Ectodermal cell (in vitro differentiated cells): Measurements from ENCODE around the gene PRDM16.
"Not testable (repeated sequence)": the region's sequence is repeated elsewhere in the genome, so short reads cannot be mapped to it uniquely, and the experiment has no call there.

ENCODE experiments used
- H3K27ac ChIP-seq: 2 replicates; pipeline ENCODE4 v1.7.0; 2013; ENCODE audit warnings: mild to moderate bottlenecking, low read depth, low read length; ENCODE audit not compliant: insufficient read depth, poor library complexity, severe bottlenecking
- H3K27me3 ChIP-seq: 2 replicates; pipeline ENCODE4 v1.7.0; 2013; ENCODE audit warnings: mild to moderate bottlenecking, low read length; ENCODE audit not compliant: insufficient read depth, control insufficient read depth, poor library complexity, severe bottlenecking
- H3K36me3 ChIP-seq: one replicate; pipeline ENCODE4 v1.7.0; 2013; ENCODE audit warnings: low read length; ENCODE audit not compliant: control insufficient read depth, insufficient read depth
- H3K4me1 ChIP-seq: one replicate; pipeline ENCODE4 v1.7.0; 2013; ENCODE audit warnings: low read length; ENCODE audit not compliant: control insufficient read depth, insufficient read depth
- H3K4me3 ChIP-seq: 2 replicates; pipeline ENCODE4 v1.7.0; 2013; ENCODE audit warnings: low read depth, low read length, control low read depth; ENCODE audit not compliant: insufficient read depth
- H3K9me3 ChIP-seq: 2 replicates; pipeline ENCODE4 v1.7.0; 2013; ENCODE audit warnings: mild to moderate bottlenecking, low read length, moderate library complexity; ENCODE audit not compliant: control insufficient read depth
- WGBS, 2 experiments: methylation state at CpG; one replicate each; pipeline ENCODE4 v1.1.7; 2013; ENCODE audit warnings: missing lambda C conversion rate in 2 of 2; 5-methylcytosine and 5-hydroxymethylcytosine counted together

The PRDM16 gene

GRCh38 chr1:3082571-3083516 lies 13.8 kb downstream of the PRDM16 start:
- no peak overlapping the region for H3K27ac ChIP-seq
- 94 to 96% methylated on average over 42 of the region's 42 CpGs for WGBS, 2 experiments
- H3K4me1 ChIP-seq, result peaks cover 15% of the 10 kb centered on the region
- H3K9me3 ChIP-seq, result no peaks in the 10 kb centered on the region
- no peaks in the 10 kb centered on the region for H3K36me3 ChIP-seq
- no peaks in the 10 kb centered on the region for H3K27me3 ChIP-seq
- H3K4me3 ChIP-seq, result no peak overlapping the region

- Histone ChIP-seq H3K4me1 (peaks cover 8% of the 10 kb centered on the region), H3K9me3 (no peaks in the 10 kb centered on the region), H3K27ac (no peak overlapping the region), H3K27me3 (no peaks in the 10 kb centered on the region), H3K4me3 (no peak overlapping the region), H3K36me3 (no peaks in the 10 kb centered on the region)
- 63 to 67% methylated on average over 16 of the region's 16 CpGs for WGBS, 2 experiments
Observed at GRCh38 chr1:3084154-3084553, 15.2 kb downstream of the PRDM16 start.

- Histone ChIP-seq H3K27me3 (no peaks in the 10 kb centered on the region), H3K4me3 (no peak overlapping the region), H3K36me3 (no peaks in the 10 kb centered on the region), H3K4me1 (peaks cover 8% of the 10 kb centered on the region), H3K27ac (no peak overlapping the region), H3K9me3 (no peaks in the 10 kb centered on the region)
- WGBS, 2 experiments, result 93% methylated on average over 12 of the region's 12 CpGs
Observed at GRCh38 chr1:3084726-3085125, 15.7 kb downstream of the PRDM16 start.

GRCh38 chr1:3085721-3086120 lies 16.7 kb downstream of the PRDM16 start:
- H3K27me3 ChIP-seq, result no peaks in the 10 kb centered on the region
- no peak overlapping the region for H3K4me3 ChIP-seq
- no peaks in the 10 kb centered on the region for H3K36me3 ChIP-seq
- H3K4me1 ChIP-seq, result peaks cover 8% of the 10 kb centered on the region
- H3K27ac ChIP-seq, result no peak overlapping the region
- 69 to 72% methylated on average over 8 of the region's 8 CpGs for WGBS, 2 experiments
- H3K9me3 ChIP-seq, result no peaks in the 10 kb centered on the region

- H3K9me3 ChIP-seq, result no peaks in the 10 kb centered on the region
- no peak overlapping the region for H3K27ac ChIP-seq
- WGBS, 2 experiments, result 90 to 91% methylated on average over 26 of the region's 26 CpGs
- peaks cover 8% of the 10 kb centered on the region for H3K4me1 ChIP-seq
- H3K4me3 ChIP-seq, result no peak overlapping the region
- H3K27me3 ChIP-seq, result no peaks in the 10 kb centered on the region
- H3K36me3 ChIP-seq, result no peaks in the 10 kb centered on the region
Observed at GRCh38 chr1:3086272-3086974, 17.4 kb downstream of the PRDM16 start.

GRCh38 chr1:3087049-3087448 lies 18.0 kb downstream of the PRDM16 start:
- no peaks in the 10 kb centered on the region for H3K27me3 ChIP-seq

GRCh38 chr1:3087946-3088668 lies 19.1 kb downstream of the PRDM16 start:
- H3K4me1 ChIP-seq, H3K9me3 ChIP-seq, H3K4me3 ChIP-seq, H3K27ac ChIP-seq, H3K36me3 ChIP-seq, H3K27me3 ChIP-seq: not testable (repeated sequence)
- WGBS, 2 experiments, result 94 to 96% methylated on average over 17 to 18 of the region's 20 CpGs

More at GRCh38 chr1:3087049-3087448, 18.0 kb downstream of the PRDM16 start:
- Histone ChIP-seq H3K36me3 (no peaks in the 10 kb centered on the region), H3K4me3 (no peak overlapping the region), H3K4me1 (peaks cover 8% of the 10 kb centered on the region), H3K27ac (no peak overlapping the region), H3K9me3 (no peaks in the 10 kb centered on the region)
- WGBS, 2 experiments, result 90 to 91% methylated on average over 17 of the region's 17 CpGs

- H3K27ac ChIP-seq, result no peak overlapping the region
- H3K36me3 ChIP-seq, result no peaks in the 10 kb centered on the region
- no peaks in the 10 kb centered on the region for H3K27me3 ChIP-seq
- no peaks in the 10 kb centered on the region for H3K4me1 ChIP-seq
- H3K9me3 ChIP-seq, result no peaks in the 10 kb centered on the region
- WGBS, 2 experiments, result 86 to 88% methylated on average over 17 of the region's 17 CpGs
- H3K4me3 ChIP-seq, result no peak overlapping the region
Observed at GRCh38 chr1:3089490-3089889, 20.5 kb downstream of the PRDM16 start.

- Histone ChIP-seq H3K27me3 (no peaks in the 10 kb centered on the region), H3K4me1 (no peaks in the 10 kb centered on the region), H3K4me3 (no peak overlapping the region), H3K9me3 (no peaks in the 10 kb centered on the region), H3K36me3 (no peaks in the 10 kb centered on the region), H3K27ac (no peak overlapping the region)
- 95 to 97% methylated on average over 14 of the region's 14 CpGs for WGBS, 2 experiments
Observed at GRCh38 chr1:3091334-3091733, 22.3 kb downstream of the PRDM16 start.

GRCh38 chr1:3092530-3092929 lies 23.5 kb downstream of the PRDM16 start:
- no peaks in the 10 kb centered on the region for H3K9me3 ChIP-seq
- no peaks in the 10 kb centered on the region for H3K27me3 ChIP-seq
- H3K4me3 ChIP-seq, result no peak overlapping the region
- 94 to 96% methylated on average over 7 of the region's 7 CpGs for WGBS, 2 experiments
- H3K27ac ChIP-seq, result no peak overlapping the region
- no peaks in the 10 kb centered on the region for H3K4me1 ChIP-seq
- H3K36me3 ChIP-seq, result no peaks in the 10 kb centered on the region
